HEK293T (cell line): ENCODE data around the gene ORMDL2.

Experiments used
- CTCF ChIA-PET: fragments of 350-600 bp; formaldehyde crosslinking; extraction: SDS; loops from one replicate; lab custom pipeline; 2021; ENCODE audit warnings: antibody characterized with exemption, inconsistent platforms; lab: Yijun Ruan, JAX
- POLR2A ChIA-PET: fragments of 350-600 bp; formaldehyde crosslinking; extraction: SDS; loops from one replicate; lab custom pipeline; 2020; ENCODE audit warnings: antibody characterized with exemption, inconsistent platforms; lab: Yijun Ruan, JAX
- DNase-seq: peaks from one replicate; pipeline ENCODE4 v3.0.0; 2012; ENCODE audit warnings: mixed read lengths; ENCODE audit errors: extremely low spot score
- ARNT ChIP-seq: fragments of 450-650 bp; IDR thresholded peaks from 2 replicates; pipeline ENCODE4 v1.6.1; 2017; ENCODE audit warnings: mild to moderate bottlenecking
- BHLHE40 ChIP-seq: fragments of 450-650 bp; IDR thresholded peaks from 2 replicates; pipeline ENCODE4 v1.6.1; 2016; ENCODE audit warnings: mild to moderate bottlenecking, moderate library complexity, borderline replicate concordance
- CTBP1 ChIP-seq: fragments of 450-650 bp; IDR thresholded peaks from 2 replicates; pipeline ENCODE4 v1.6.1; 2016; ENCODE audit warnings: borderline replicate concordance
- ELF4 ChIP-seq: fragments of 450-650 bp; IDR thresholded peaks from 2 replicates; pipeline ENCODE4 v1.6.1; 2017; ENCODE audit warnings: antibody characterized with exemption
- FOXA1 ChIP-seq: fragments of 450-650 bp; IDR thresholded peaks from 2 replicates; pipeline ENCODE4 v1.6.1; 2016; ENCODE audit warnings: mild to moderate bottlenecking
- FOXK2 ChIP-seq: fragments of 450-650 bp; IDR thresholded peaks from 2 replicates; pipeline ENCODE4 v1.6.1; 2016; ENCODE audit warnings: mild to moderate bottlenecking
- FOXM1 ChIP-seq: fragments of 450-650 bp; IDR thresholded peaks from 2 replicates; pipeline ENCODE4 v1.6.1; 2017; ENCODE audit warnings: mild to moderate bottlenecking, borderline replicate concordance
- HDGF ChIP-seq: fragments of 450-650 bp; IDR thresholded peaks from 2 replicates; pipeline ENCODE4 v1.6.1; 2017; ENCODE audit warnings: antibody characterized with exemption, borderline replicate concordance
- L3MBTL2 ChIP-seq: fragments of 450-650 bp; conservative IDR thresholded peaks from 2 replicates; pipeline ENCODE4 v1.6.1; 2016; ENCODE audit warnings: mild to moderate bottlenecking
- LEF1 ChIP-seq: fragments of 450-650 bp; IDR thresholded peaks from 2 replicates; pipeline ENCODE4 v1.6.1; 2017; ENCODE audit warnings: mild to moderate bottlenecking, borderline replicate concordance
- NFRKB ChIP-seq: fragments of 450-650 bp; IDR thresholded peaks from 2 replicates; pipeline ENCODE4 v1.6.1; 2016; ENCODE audit warnings: mild to moderate bottlenecking, moderate library complexity
- PKNOX1 ChIP-seq: fragments of 450-650 bp; IDR thresholded peaks from 2 replicates; pipeline ENCODE4 v1.6.1; 2016
- SP1 ChIP-seq: fragments of 450-650 bp; IDR thresholded peaks from 2 replicates; pipeline ENCODE4 v1.6.1; 2017
- SUZ12 ChIP-seq: fragments of 450-650 bp; IDR thresholded peaks from 2 replicates; pipeline ENCODE4 v1.6.1; 2016; ENCODE audit warnings: mild to moderate bottlenecking
- TARDBP ChIP-seq: fragments of 450-650 bp; IDR thresholded peaks from 2 replicates; pipeline ENCODE4 v1.6.1; 2016
- ZNF384 ChIP-seq: fragments of 450-650 bp; IDR thresholded peaks from 2 replicates; pipeline ENCODE4 v1.6.1; 2016

The ORMDL2 gene

DNA sequence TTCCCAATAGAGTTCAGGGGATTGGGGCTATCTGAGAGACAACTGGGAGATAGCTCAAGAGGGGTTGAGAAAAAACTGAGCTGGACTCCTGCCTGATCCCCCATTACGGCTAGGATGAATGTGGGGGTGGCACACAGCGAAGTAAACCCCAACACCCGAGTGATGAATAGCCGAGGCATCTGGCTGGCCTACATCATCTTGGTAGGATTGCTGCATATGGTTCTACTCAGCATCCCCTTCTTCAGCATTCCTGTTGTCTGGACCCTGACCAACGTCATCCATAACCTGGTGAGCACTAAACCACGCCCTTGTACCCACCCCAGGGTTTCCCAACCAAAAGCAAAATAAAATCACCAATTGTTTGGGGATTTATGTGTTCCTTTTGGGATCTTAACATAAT, 1.0 kb downstream of the ORMDL2 start:
- CTCF ChIA-PET, result interaction anchor here (0.6 to 2.3 kb wide), 4 partner anchors 11 to 94 kb away, joined by 3 to 13 read pairs (median 4); partner anchors contain the start of gene DNAJC14
- TF ChIP-seq ZNF384 (no peak), SP1 (no peak), SUZ12 (no peak), TARDBP (no peak), PKNOX1 (no peak)
- no peak for DNase-seq
- POLR2A ChIA-PET, result interaction anchor here (1.7 to 6.4 kb wide), 10 partner anchors 8 to 261 kb away, joined by 6 to 109 read pairs (median 13); partner anchors contain the start of genes DNAJC14, ERBB3, GDF11 and PYM1

DNA sequence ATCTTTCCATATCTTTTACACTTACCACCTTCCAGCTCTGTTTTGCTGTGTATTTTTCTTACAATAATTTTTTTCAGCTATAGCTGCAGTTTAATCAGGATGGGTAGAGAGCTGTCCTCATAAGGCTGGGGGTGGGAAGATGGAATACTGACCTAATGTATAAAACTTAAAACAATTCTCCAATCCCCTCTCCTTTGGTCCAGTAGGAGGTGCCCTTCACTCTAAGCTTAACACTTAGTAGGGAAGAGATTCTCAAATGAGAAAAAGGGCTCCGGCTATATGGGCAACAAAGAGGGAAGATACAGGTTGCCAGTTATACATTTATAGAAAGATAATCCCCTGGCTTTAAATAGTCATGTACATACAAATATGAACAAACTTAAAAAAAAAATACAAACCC, 2.8 kb downstream of the ORMDL2 start:
- ChIA-PET CTCF (interaction anchor here (1.1 to 1.8 kb wide), 2 partner anchors 9 to 82 kb away, joined by 3 to 6 read pairs; partner anchors contain the start of gene DNAJC14), POLR2A (interaction anchor here (1.1 to 6.4 kb wide), 3 partner anchors 10 to 153 kb away, joined by 3 to 109 read pairs (median 5); partner anchors contain the start of genes DNAJC14 and RAB5B)
- TF ChIP-seq ARNT (no peak), NFRKB (no peak), HDGF (no peak), SP1 (no peak), FOXA1 (no peak), ZNF384 (no peak), ELF4 (no peak), FOXK2 (no peak), LEF1 (no peak), L3MBTL2 (no peak), TARDBP (no peak), PKNOX1 (no peak), SUZ12 (no peak), CTBP1 (no peak), FOXM1 (no peak)
- no peak for DNase-seq

GRCh38 chr12:55822228-55822627, 4.4 kb downstream of the ORMDL2 start:
- ChIA-PET POLR2A (interaction anchor here (6.4 kb wide), 1 partner anchor 8 kb away, joined by 109 read pairs; the partner anchor contains the start of gene DNAJC14), CTCF (interaction anchor here (0.8 kb wide), 1 partner anchor 209 kb away, joined by 3 read pairs; no protein-coding TSS in a partner anchor)
- TF ChIP-seq L3MBTL2 (no peak), FOXM1 (no peak), TARDBP (no peak), SP1 (no peak), PKNOX1 (no peak), ARNT (no peak), ELF4 (no peak), HDGF (no peak), NFRKB (no peak)
- DNase-seq, result no peak

DNA sequence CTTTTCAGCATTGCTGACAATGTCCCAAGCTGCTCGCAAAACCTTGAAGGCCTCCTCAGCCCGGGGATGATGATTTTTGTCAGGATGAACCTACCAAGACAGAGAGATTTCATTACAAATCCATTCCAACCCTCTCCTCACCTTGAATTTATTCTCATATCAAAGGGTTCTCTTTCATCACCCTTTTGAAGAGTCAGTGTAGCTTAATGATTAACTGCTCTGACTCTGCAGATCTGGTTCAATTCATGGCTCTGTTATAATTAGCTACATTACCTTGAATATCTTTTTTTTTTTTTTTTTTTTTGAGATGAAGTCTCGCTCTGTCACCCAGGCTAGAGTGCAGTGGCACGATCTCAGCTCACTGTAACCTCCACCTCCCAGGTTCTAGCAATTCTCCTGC, 5.6 kb downstream of the ORMDL2 start:
- no peak for TF ChIP-seq ZNF384
- TF ChIP-seq FOXA1, result no peak
- no peak for TF ChIP-seq PKNOX1
- TF ChIP-seq HDGF, result no peak
- no peak for TF ChIP-seq BHLHE40
- no peak for TF ChIP-seq ELF4
- TF ChIP-seq TARDBP, result no peak
- TF ChIP-seq ARNT, result no peak
- ChIA-PET POLR2A (no interaction called here), CTCF (no interaction called here)
- no peak for DNase-seq

DNA sequence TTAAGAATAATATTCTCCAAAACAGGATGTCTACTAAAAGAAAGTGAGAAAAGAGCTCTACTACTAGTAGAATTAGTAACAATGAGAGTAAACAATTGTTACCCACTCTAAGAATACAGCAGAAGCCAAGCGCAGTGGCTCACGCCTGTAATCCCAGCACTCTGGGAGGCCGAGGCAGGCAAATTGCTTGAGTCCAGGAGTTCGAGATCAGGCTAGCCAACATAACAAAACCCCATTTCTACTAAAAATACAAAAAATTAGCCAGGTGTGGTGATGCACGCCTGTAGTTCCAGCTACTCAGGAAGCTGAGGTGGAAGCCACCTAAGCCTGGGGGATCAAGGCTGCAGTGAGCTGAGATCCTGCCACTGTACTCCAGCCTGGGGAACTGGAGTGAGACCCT, 6.9 kb downstream of the ORMDL2 start:
- DNase-seq, result no peak
- TF ChIP-seq HDGF (no peak), ZNF384 (no peak), SP1 (no peak), BHLHE40 (no peak), ARNT (no peak), CTBP1 (no peak), TARDBP (no peak), ELF4 (no peak), NFRKB (no peak), L3MBTL2 (no peak), PKNOX1 (no peak), FOXM1 (no peak), FOXK2 (no peak), LEF1 (no peak)
- ChIA-PET CTCF (interaction anchor here (1.5 kb wide), 1 partner anchor 86 kb away, joined by 4 read pairs; no protein-coding TSS in a partner anchor), POLR2A (no interaction called here)
